Suprapubic skin (tissue), 4 donors: Measurements from ENCODE around the gene FTSJ3. TPM values are rescaled to one million over a fixed set of nuclear protein-coding genes. Genes with fewer than 3 reads are reported as not detected.
"Not testable (repeated sequence)": the region's sequence is repeated elsewhere in the genome, so short reads cannot be mapped to it uniquely, and the experiment has no call there.

ENCODE experiments used
- DNase-seq, 2 donors: peaks; one replicate each; pipeline ENCODE4 v3.0.0-alpha.2; 2019; ENCODE audit warnings: low spot score in 2 of 2
- H3K27ac ChIP-seq: fragments of 200-600 bp; sonication (generic); one replicate; pipeline ENCODE4 v1.5.1; 2019
- H3K27me3 ChIP-seq: fragments of 200-600 bp; sonication (generic); one replicate; pipeline ENCODE4 v1.5.1; 2019
- H3K36me3 ChIP-seq: fragments of 200-600 bp; sonication (generic); one replicate; pipeline ENCODE4 v1.5.1; 2019
- H3K4me1 ChIP-seq: fragments of 200-600 bp; sonication (generic); one replicate; pipeline ENCODE4 v1.5.1; 2019
- H3K4me3 ChIP-seq: fragments of 200-600 bp; sonication (generic); one replicate; pipeline ENCODE4 v1.5.1; 2019; ENCODE audit warnings: mild to moderate bottlenecking
- H3K9me3 ChIP-seq: fragments of 200-600 bp; sonication (generic); one replicate; pipeline ENCODE4 v1.5.1; 2019
- CTCF ChIP-seq, 2 donors: fragments of 200-600 bp in 1 of 2; fragments of 450-650 bp in 1 of 2; sonication (generic) in 1 of 2; IDR thresholded peaks; one replicate each; pipeline ENCODE4 v1.5.1; 2016 to 2019; ENCODE audit warnings: antibody characterized with exemption in 2 of 2, mild to moderate bottlenecking in 1 of 2, moderate library complexity in 1 of 2
- EP300 ChIP-seq: sonication (generic); formaldehyde crosslinking; IDR thresholded peaks from one replicate; pipeline ENCODE4 v1.6.1; 2017; ENCODE audit warnings: antibody characterized with exemption
- POLR2A ChIP-seq, 2 donors: fragments of 450-650 bp; IDR thresholded peaks; one replicate each; pipeline ENCODE4 v1.6.1; 2017; ENCODE audit warnings: antibody characterized with exemption in 2 of 2, mild to moderate bottlenecking in 2 of 2, moderate library complexity in 2 of 2
- POLR2AphosphoS5 ChIP-seq, 3 donors: sonication (generic); formaldehyde crosslinking; IDR thresholded peaks; one replicate each; pipeline ENCODE4 v1.6.1; 2017; ENCODE audit warnings: antibody characterized with exemption in 3 of 3
- WGBS: methylation state at CpG from one replicate; pipeline ENCODE4 v1.1.5; 2018; 5-methylcytosine and 5-hydroxymethylcytosine counted together
- total RNA-seq, 4 donors: library from RNA; depleted of rRNA; stranded (reverse); fragments of >200 nt; gene quantifications; one replicate each; pipeline ENCODE4 v1.1.0, GENCODE V29; 2016

The FTSJ3 gene
- total RNA-seq, 4 donors from 2014 or later = 46.4 to 54.7 (median 48.4) TPM

- DNase-seq = peak; percentile 95 to 98
- Histone ChIP-seq H3K27me3 (no peaks in the 10 kb centered on the region), H3K9me3 (no peaks in the 10 kb centered on the region), H3K27ac (peak overlapping the region; percentile 53), H3K4me1 (peaks cover 10% of the 10 kb centered on the region), H3K36me3 (no peaks in the 10 kb centered on the region), H3K4me3 (peak overlapping the region; percentile 32)
- WGBS = 22% methylated on average over 51 of the region's 82 CpGs
- TF ChIP-seq POLR2A (IDR thresholded peaks at IDR 0.05) (no peak), POLR2AphosphoS5 (IDR thresholded peaks at IDR 0.05) (peak; percentile 4 to 93 (median 61)), EP300 (no peak), CTCF (IDR thresholded peaks at IDR 0.05) (peak; percentile 34 to 68)
Observed at GRCh38 chr17:63848834-63849689, 21.6 kb upstream of the FTSJ3 start.

- 76% methylated on average over 3 of the region's 3 CpGs for WGBS
- no peaks in the 10 kb centered on the region for H3K9me3 ChIP-seq
- no peaks in the 10 kb centered on the region for H3K27me3 ChIP-seq
- no peak overlapping the region for H3K27ac ChIP-seq
- peaks cover 17% of the 10 kb centered on the region for H3K4me1 ChIP-seq
- no peak for DNase-seq
- no peak overlapping the region for H3K4me3 ChIP-seq
- no peaks in the 10 kb centered on the region for H3K36me3 ChIP-seq
- TF ChIP-seq POLR2AphosphoS5 (IDR thresholded peaks at IDR 0.05) (no peak), CTCF (IDR thresholded peaks at IDR 0.05) (no peak), POLR2A (IDR thresholded peaks at IDR 0.05) (no peak), EP300 (no peak)
Observed at GRCh38 chr17:63847525-63848249, 20.2 kb upstream of the FTSJ3 start.

GRCh38 chr17:63845509-63845908 lies 18.0 kb upstream of the FTSJ3 start:
- Histone ChIP-seq H3K27me3 (no peaks in the 10 kb centered on the region), H3K27ac (no peak overlapping the region), H3K36me3 (no peaks in the 10 kb centered on the region), H3K4me3 (no peak overlapping the region), H3K4me1 (peaks cover 29% of the 10 kb centered on the region), H3K9me3 (no peaks in the 10 kb centered on the region)
- WGBS = 42% methylated on average over 1 of the region's 1 CpG
- DNase-seq = no peak
- TF ChIP-seq POLR2AphosphoS5 (IDR thresholded peaks at IDR 0.05) = no peak
- no peak for TF ChIP-seq EP300
- no peak for TF ChIP-seq POLR2A (IDR thresholded peaks at IDR 0.05)
- TF ChIP-seq CTCF (IDR thresholded peaks at IDR 0.05) = no peak

- no peaks in the 10 kb centered on the region for H3K27me3 ChIP-seq
- WGBS = 78% methylated on average over 9 of the region's 9 CpGs
- no peaks in the 10 kb centered on the region for H3K9me3 ChIP-seq
- TF ChIP-seq POLR2A (IDR thresholded peaks at IDR 0.05) (no peak), CTCF (IDR thresholded peaks at IDR 0.05) (peak in 1 of 2 donors; percentile 0)
- DNase-seq = no peak
- peaks cover 39% of the 10 kb centered on the region for H3K4me1 ChIP-seq
- peak overlapping the region; percentile 71 for H3K4me3 ChIP-seq
- H3K27ac ChIP-seq = peak overlapping the region; percentile 64
- H3K36me3 ChIP-seq = no peaks in the 10 kb centered on the region
Observed at GRCh38 chr17:63843910-63844677, 16.6 kb upstream of the FTSJ3 start.

- 9% methylated on average over 19 of the region's 19 CpGs for WGBS
- H3K9me3 ChIP-seq, H3K27me3 ChIP-seq, H3K36me3 ChIP-seq, DNase-seq: not testable (repeated sequence)
- H3K4me1 ChIP-seq = peaks cover 41% of the 10 kb centered on the region
- peak overlapping the region; percentile 64 for H3K27ac ChIP-seq
- peak overlapping the region; percentile 71 for H3K4me3 ChIP-seq
Observed at GRCh38 chr17:63843387-63843888, 16.0 kb upstream of the FTSJ3 start.
